Keratinocyte (primary cell): Measurements from ENCODE around the gene CHD1. TPM values are rescaled to one million over a fixed set of nuclear protein-coding genes. Genes with fewer than 3 reads are reported as not detected.

ENCODE experiments used
- DNase-seq: peaks from one replicate; pipeline ENCODE4 v3.0.0-alpha.2; 2011; ENCODE audit warnings: low read depth, missing footprints, low spot score
- FAIRE-seq: peaks from 2 replicates; lab custom pipeline; 2011; peaks lifted over from hg19 to GRCh38; lab: Jason Lieb, UNC
- H2AFZ ChIP-seq: 2 replicates; pipeline ENCODE4 v1.6.0; 2012; ENCODE audit warnings: low read length, control low read depth, inconsistent platforms; ENCODE audit not compliant: control insufficient read depth
- H3K27ac ChIP-seq: 2 replicates; pipeline ENCODE4 v1.5.1; 2011; ENCODE audit warnings: low read length; ENCODE audit not compliant: control insufficient read depth, insufficient read depth
- H3K27me3 ChIP-seq: 3 replicates; pipeline ENCODE4 v1.6.0; 2011; ENCODE audit warnings: low read length; ENCODE audit not compliant: control insufficient read depth, insufficient read depth; ENCODE audit errors: extremely low read depth
- H3K36me3 ChIP-seq, 2 experiments: 2 replicates in 1 of 2; 3 replicates in 1 of 2; pipeline ENCODE4 v1.5.1; 2011; ENCODE audit warnings: low read length in 2 of 2, mild to moderate bottlenecking in 1 of 2; ENCODE audit not compliant: control insufficient read depth in 2 of 2, insufficient read depth in 2 of 2; ENCODE audit errors: extremely low read depth in 1 of 2
- H3K4me1 ChIP-seq: 3 replicates; pipeline ENCODE4 v1.5.1; 2011; ENCODE audit warnings: low read length; ENCODE audit not compliant: control insufficient read depth, insufficient read depth; ENCODE audit errors: extremely low read depth
- H3K4me2 ChIP-seq: 3 replicates; pipeline ENCODE4 v1.6.0; 2011; ENCODE audit warnings: low read depth, low read length; ENCODE audit not compliant: control insufficient read depth, insufficient read depth; ENCODE audit errors: extremely low read depth
- H3K4me3 ChIP-seq, 3 experiments: fragments of 200-600 bp in 1 of 3; sonication (generic) in 1 of 3; 2 replicates in 2 of 3; 3 replicates in 1 of 3; pipeline ENCODE4 v1.5.1; 2011 to 2016; ENCODE audit warnings: low read length in 3 of 3, mild to moderate bottlenecking in 3 of 3, control low read depth in 2 of 3, inconsistent platforms in 1 of 3, low read depth in 1 of 3, mixed read lengths in 1 of 3, mixed run types in 1 of 3, moderate library complexity in 1 of 3; ENCODE audit not compliant: control insufficient read depth in 2 of 3, insufficient read depth in 2 of 3; ENCODE audit errors: extremely low read depth in 1 of 3
- H3K79me2 ChIP-seq: 2 replicates; pipeline ENCODE4 v1.6.0; 2012; ENCODE audit warnings: low read length; ENCODE audit not compliant: control insufficient read depth, insufficient read depth
- H3K9ac ChIP-seq: 3 replicates; pipeline ENCODE4 v1.6.0; 2011; ENCODE audit warnings: low read length; ENCODE audit not compliant: control insufficient read depth, insufficient read depth; ENCODE audit errors: extremely low read depth
- H3K9me1 ChIP-seq: 3 replicates; pipeline ENCODE4 v1.6.0; 2011; ENCODE audit warnings: low read length; ENCODE audit not compliant: control insufficient read depth, insufficient read depth; ENCODE audit errors: extremely low read depth
- H3K9me3 ChIP-seq: 2 replicates; pipeline ENCODE4 v1.5.1; 2012; ENCODE audit warnings: low read depth, low read length; ENCODE audit not compliant: control insufficient read depth
- H4K20me1 ChIP-seq: 3 replicates; pipeline ENCODE4 v1.6.0; 2011; ENCODE audit warnings: low read length; ENCODE audit not compliant: control insufficient read depth, insufficient read depth; ENCODE audit errors: extremely low read depth
- EZH2 ChIP-seq: IDR thresholded peaks from one replicate; pipeline ENCODE4 v1.6.1; 2012; ENCODE audit warnings: inconsistent platforms, mild to moderate bottlenecking, low read length, moderate library complexity
- dilution Hi-C: fragments of 300-500 bp; cut with MboI; formaldehyde crosslinking; loops from one replicate; pipeline ENCODE4 v1.7.0; 2020; ENCODE audit warnings: low sequenced_read_pairs; ENCODE audit not compliant: extremely low pct_ligation_motif_present
- polyA plus RNA-seq, 5 experiments: library from polyadenylated mRNA; depleted of rRNA in 3 of 5; stranded (reverse) in 3 of 5; stranded (forward) in 1 of 5; unstranded in 1 of 5; fragments of >200 nt; gene quantifications; 1 replicate in 1 of 5; 2 replicates in 3 of 5; 3 replicates in 1 of 5; pipeline versions ENCODE4 v1.2.1 to v1.2.3, GENCODE V29; 2011 to 2012; ENCODE audit warnings: missing spikeins in 2 of 5, low read depth in 1 of 5, low replicate concordance in 1 of 5
- TF ChIP-seq, protein P1 (sequence below), 3 experiments: IDR thresholded peaks in 1 of 3; conservative IDR thresholded peaks in 1 of 3; optimal IDR thresholded peaks in 1 of 3; 2 replicates in 2 of 3; 3 replicates in 1 of 3; pipeline versions ENCODE3 to v1.5.1; 2011; ENCODE audit warnings: low read length in 3 of 3, mild to moderate bottlenecking in 3 of 3, moderate library complexity in 2 of 3, control low read depth in 1 of 3, inconsistent platforms in 1 of 3; ENCODE audit not compliant: insufficient read depth in 2 of 3; ENCODE audit errors: extremely low read depth in 1 of 3

CHD1 gene
- polyA plus RNA-seq, 1 donor (not counting 4 experiments of a cell fraction or from before 2014, with no cell fraction given) = 26.5 TPM

DNA sequence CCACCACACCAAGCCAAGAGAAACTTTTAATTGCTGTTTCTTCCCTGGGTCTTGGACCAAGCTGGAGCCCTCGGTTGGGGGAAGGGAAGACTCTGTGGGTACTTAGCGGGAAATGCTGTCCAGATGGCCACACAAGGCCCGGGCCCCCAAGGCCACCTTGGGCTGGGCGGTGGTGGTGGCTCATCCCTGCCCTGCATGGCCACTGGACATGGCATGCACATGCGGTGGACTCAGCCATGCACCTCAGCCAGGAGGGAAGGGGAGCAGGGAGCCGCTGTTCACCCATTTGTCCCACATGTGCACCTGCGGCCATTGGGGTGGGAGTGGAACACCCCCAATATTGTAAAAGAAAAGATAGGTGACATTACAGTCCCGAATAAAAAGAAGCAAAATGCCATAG lies 82.9 kb downstream of the CHD1 start:
- dilution Hi-C loops = no loop called here
- H2AFZ ChIP-seq = no peak overlapping the region
- no peak overlapping the region for H3K9ac ChIP-seq
- FAIRE-seq (no peak), DNase-seq (no peak)
- H3K4me3 ChIP-seq = no peak overlapping the region
- H3K4me2 ChIP-seq = no peak overlapping the region
- TF ChIP-seq EZH2 = no peak
- TF ChIP-seq, protein P1, sequence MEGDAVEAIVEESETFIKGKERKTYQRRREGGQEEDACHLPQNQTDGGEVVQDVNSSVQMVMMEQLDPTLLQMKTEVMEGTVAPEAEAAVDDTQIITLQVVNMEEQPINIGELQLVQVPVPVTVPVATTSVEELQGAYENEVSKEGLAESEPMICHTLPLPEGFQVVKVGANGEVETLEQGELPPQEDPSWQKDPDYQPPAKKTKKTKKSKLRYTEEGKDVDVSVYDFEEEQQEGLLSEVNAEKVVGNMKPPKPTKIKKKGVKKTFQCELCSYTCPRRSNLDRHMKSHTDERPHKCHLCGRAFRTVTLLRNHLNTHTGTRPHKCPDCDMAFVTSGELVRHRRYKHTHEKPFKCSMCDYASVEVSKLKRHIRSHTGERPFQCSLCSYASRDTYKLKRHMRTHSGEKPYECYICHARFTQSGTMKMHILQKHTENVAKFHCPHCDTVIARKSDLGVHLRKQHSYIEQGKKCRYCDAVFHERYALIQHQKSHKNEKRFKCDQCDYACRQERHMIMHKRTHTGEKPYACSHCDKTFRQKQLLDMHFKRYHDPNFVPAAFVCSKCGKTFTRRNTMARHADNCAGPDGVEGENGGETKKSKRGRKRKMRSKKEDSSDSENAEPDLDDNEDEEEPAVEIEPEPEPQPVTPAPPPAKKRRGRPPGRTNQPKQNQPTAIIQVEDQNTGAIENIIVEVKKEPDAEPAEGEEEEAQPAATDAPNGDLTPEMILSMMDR (optimal IDR thresholded peaks at IDR 0.05 in 1 of 3, IDR thresholded peaks at IDR 0.05 in 1 of 3, conservative IDR thresholded peaks at IDR 0.05 in 1 of 3; ENCODE audit: extremely low read depth in 1 of 3, insufficient read depth in 2 of 3, low read length in 3 of 3) = no peak
- H3K27me3 ChIP-seq = no peaks in the 10 kb centered on the region
- no peaks in the 10 kb centered on the region for H3K9me1 ChIP-seq
- H3K27ac ChIP-seq = no peak overlapping the region
- peaks cover 2% of the 10 kb centered on the region for H3K9me3 ChIP-seq
- H3K4me1 ChIP-seq = peaks cover 5% of the 10 kb centered on the region
- no peaks in the 10 kb centered on the region for H3K79me2 ChIP-seq
- no peaks in the 10 kb centered on the region for H3K36me3 ChIP-seq
- no peaks in the 10 kb centered on the region for H4K20me1 ChIP-seq

DNA sequence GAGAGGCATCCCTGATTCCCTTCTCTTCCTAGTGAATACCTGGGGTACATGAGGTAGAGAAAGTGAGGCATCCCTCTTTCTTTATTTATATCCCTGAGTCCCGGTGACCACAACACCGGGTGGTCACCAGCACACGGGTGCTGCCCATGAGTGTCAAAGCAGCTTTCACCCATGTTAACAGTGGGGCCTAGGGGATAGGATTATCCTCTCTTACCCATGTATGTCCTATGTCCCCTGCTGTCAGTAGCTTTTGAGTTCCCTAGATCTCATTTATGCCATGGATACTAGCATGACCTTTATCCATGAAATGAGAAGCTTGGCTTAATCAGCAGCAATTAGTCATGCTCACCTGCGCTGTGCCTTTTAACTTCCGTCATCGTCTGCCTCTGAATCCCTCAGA lies 83.9 kb downstream of the CHD1 start:
- H2AFZ ChIP-seq = no peak overlapping the region
- peaks cover 5% of the 10 kb centered on the region for H3K4me1 ChIP-seq
- no peak for DNase-seq
- no peaks in the 10 kb centered on the region for H3K36me3 ChIP-seq
- H3K79me2 ChIP-seq = no peaks in the 10 kb centered on the region
- no peaks in the 10 kb centered on the region for H3K9me1 ChIP-seq
- FAIRE-seq = no peak
- no peak overlapping the region for H3K4me3 ChIP-seq
- no peak overlapping the region for H3K4me2 ChIP-seq
- no peak overlapping the region for H3K27ac ChIP-seq
- TF ChIP-seq EZH2 = no peak
- TF ChIP-seq, protein P1 (optimal IDR thresholded peaks at IDR 0.05 in 1 of 3, IDR thresholded peaks at IDR 0.05 in 1 of 3, conservative IDR thresholded peaks at IDR 0.05 in 1 of 3; ENCODE audit: extremely low read depth in 1 of 3, insufficient read depth in 2 of 3, low read length in 3 of 3) = no peak
- H4K20me1 ChIP-seq = no peaks in the 10 kb centered on the region
- dilution Hi-C loops = no loop called here
- H3K9me3 ChIP-seq = peaks cover 2% of the 10 kb centered on the region
- no peaks in the 10 kb centered on the region for H3K27me3 ChIP-seq
- no peak overlapping the region for H3K9ac ChIP-seq
